Activated naive CD8-positive, alpha-beta T cell treated with anti-CD3 and anti-CD28 coated beads, Interleukin-2, amount 50 U/mL, for 24 hours (primary cell): ENCODE results near the gene TDRD6.

ENCODE experiments used
- ATAC-seq: fragments of 150-1000 bp; cut with Tn5 transposase; one replicate; pipeline ENCODE4 v1.10.0; 2021
- DNase-seq: peaks from one replicate; pipeline ENCODE4 v3.0.0; 2021
- H3K27ac Mint-ChIP-seq: one replicate; pipeline ENCODE4 v1.8.0; 2021; ENCODE audit warnings: mild to moderate bottlenecking, mixed read lengths
- H3K27me3 Mint-ChIP-seq: one replicate; pipeline ENCODE4 v1.8.0; 2021; ENCODE audit warnings: mixed read lengths
- H3K36me3 Mint-ChIP-seq: one replicate; pipeline ENCODE4 v1.8.0; 2021; ENCODE audit warnings: low read depth, mixed read lengths
- H3K4me1 Mint-ChIP-seq: one replicate; pipeline ENCODE4 v1.8.0; 2021; ENCODE audit warnings: mixed read lengths
- H3K4me3 Mint-ChIP-seq: one replicate; pipeline ENCODE4 v1.8.0; 2021; ENCODE audit warnings: mild to moderate bottlenecking, moderate library complexity, mixed read lengths
- H3K9me3 Mint-ChIP-seq: one replicate; pipeline ENCODE4 v1.8.0; 2021; ENCODE audit warnings: mixed read lengths

The TDRD6 gene

GRCh38 chr6:46706464-46706863 is 18.8 kb downstream of the TDRD6 start:
- Mint-ChIP-seq H3K4me3 (no peak overlapping the region), H3K36me3 (no peaks in the 10 kb centered on the region), H3K9me3 (no peaks in the 10 kb centered on the region), H3K4me1 (no peaks in the 10 kb centered on the region), H3K27me3 (peaks cover 26% of the 10 kb centered on the region), H3K27ac (no peak overlapping the region)
- no peak for ATAC-seq
- no peak for DNase-seq

GRCh38 chr6:46711491-46711890 is 23.8 kb downstream of the TDRD6 start:
- H3K27ac Mint-ChIP-seq = no peak overlapping the region
- no peaks in the 10 kb centered on the region for H3K4me1 Mint-ChIP-seq
- no peaks in the 10 kb centered on the region for H3K36me3 Mint-ChIP-seq
- ATAC-seq (no peak), DNase-seq (no peak)
- H3K4me3 Mint-ChIP-seq = no peak overlapping the region
- H3K9me3 Mint-ChIP-seq = no peaks in the 10 kb centered on the region
- peaks cover 12% of the 10 kb centered on the region for H3K27me3 Mint-ChIP-seq

GRCh38 chr6:46715141-46715540 is 27.5 kb downstream of the TDRD6 start:
- ATAC-seq (no peak), DNase-seq (no peak)
- H3K27me3 Mint-ChIP-seq = peaks cover 24% of the 10 kb centered on the region
- H3K36me3 Mint-ChIP-seq = peaks cover 1% of the 10 kb centered on the region
- no peaks in the 10 kb centered on the region for H3K9me3 Mint-ChIP-seq
- no peak overlapping the region for H3K27ac Mint-ChIP-seq
- H3K4me3 Mint-ChIP-seq = no peak overlapping the region
- H3K4me1 Mint-ChIP-seq = no peaks in the 10 kb centered on the region

- Mint-ChIP-seq H3K36me3 (peaks cover 1% of the 10 kb centered on the region), H3K27me3 (peaks cover 25% of the 10 kb centered on the region), H3K4me1 (no peaks in the 10 kb centered on the region), H3K27ac (no peak overlapping the region), H3K4me3 (no peak overlapping the region), H3K9me3 (no peaks in the 10 kb centered on the region)
- ATAC-seq (no peak), DNase-seq (no peak)
Observed at GRCh38 chr6:46719099-46719498, 31.4 kb downstream of the TDRD6 start.

GRCh38 chr6:46720401-46720800 is 32.7 kb downstream of the TDRD6 start:
- Mint-ChIP-seq H3K36me3 (peaks cover 1% of the 10 kb centered on the region), H3K27ac (no peak overlapping the region), H3K4me3 (no peak overlapping the region), H3K9me3 (no peaks in the 10 kb centered on the region), H3K4me1 (no peaks in the 10 kb centered on the region), H3K27me3 (peaks cover 25% of the 10 kb centered on the region)
- no peak for DNase-seq
- no peak for ATAC-seq

GRCh38 chr6:46729787-46730326 is 42.2 kb downstream of the TDRD6 start:
- ATAC-seq (no peak), DNase-seq (no peak)
- Mint-ChIP-seq H3K4me1 (peaks cover 3% of the 10 kb centered on the region), H3K36me3 (no peaks in the 10 kb centered on the region), H3K9me3 (no peaks in the 10 kb centered on the region), H3K27me3 (peaks cover 41% of the 10 kb centered on the region), H3K27ac (no peak overlapping the region), H3K4me3 (no peak overlapping the region)

GRCh38 chr6:46730921-46731461 is 43.3 kb downstream of the TDRD6 start:
- Mint-ChIP-seq H3K9me3 (no peaks in the 10 kb centered on the region), H3K27ac (no peak overlapping the region), H3K4me3 (no peak overlapping the region), H3K36me3 (no peaks in the 10 kb centered on the region), H3K27me3 (peaks cover 47% of the 10 kb centered on the region), H3K4me1 (peaks cover 3% of the 10 kb centered on the region)
- DNase-seq = no peak
- no peak for ATAC-seq

GRCh38 chr6:46733341-46733801 is 45.7 kb downstream of the TDRD6 start:
- no peaks in the 10 kb centered on the region for H3K36me3 Mint-ChIP-seq
- no peak overlapping the region for H3K4me3 Mint-ChIP-seq
- peaks cover 3% of the 10 kb centered on the region for H3K4me1 Mint-ChIP-seq
- no peak for ATAC-seq
- no peak overlapping the region for H3K27ac Mint-ChIP-seq
- DNase-seq = no peak
- peaks cover 60% of the 10 kb centered on the region for H3K27me3 Mint-ChIP-seq
- no peaks in the 10 kb centered on the region for H3K9me3 Mint-ChIP-seq

- Mint-ChIP-seq H3K9me3 (no peaks in the 10 kb centered on the region), H3K4me3 (peak within 1 kb of the TSS; percentile 54), H3K27me3 (peaks cover 59% of the 10 kb centered on the region), H3K27ac (no peak within 1 kb of the TSS), H3K36me3 (no peaks in the 10 kb centered on the region), H3K4me1 (peaks cover 3% of the 10 kb centered on the region)
- ATAC-seq (peak; percentile 49), DNase-seq (no peak)
Observed at GRCh38 chr6:46734867-46735719, 47.4 kb downstream of the TDRD6 start, which contains the start of gene PLA2G7. Gene PLA2G7, minus strand, starts transcription at chr6:46735375. Its CDS starts 12,484 bp downstream, at chr6:46722891.

- no peaks in the 10 kb centered on the region for H3K36me3 Mint-ChIP-seq
- H3K4me1 Mint-ChIP-seq = peaks cover 3% of the 10 kb centered on the region
- H3K27ac Mint-ChIP-seq = no peak overlapping the region
- H3K4me3 Mint-ChIP-seq = no peak overlapping the region
- peaks cover 59% of the 10 kb centered on the region for H3K27me3 Mint-ChIP-seq
- DNase-seq (no peak), ATAC-seq (no peak)
- H3K9me3 Mint-ChIP-seq = no peaks in the 10 kb centered on the region
Observed at GRCh38 chr6:46735720-46736031, 48.0 kb downstream of the TDRD6 start.

- peaks cover 56% of the 10 kb centered on the region for H3K27me3 Mint-ChIP-seq
- H3K36me3 Mint-ChIP-seq = no peaks in the 10 kb centered on the region
- peaks cover 3% of the 10 kb centered on the region for H3K4me1 Mint-ChIP-seq
- ATAC-seq = no peak
- no peaks in the 10 kb centered on the region for H3K9me3 Mint-ChIP-seq
- no peak overlapping the region for H3K4me3 Mint-ChIP-seq
- DNase-seq = no peak
- H3K27ac Mint-ChIP-seq = no peak overlapping the region
Observed at GRCh38 chr6:46736906-46737305, 49.2 kb downstream of the TDRD6 start.

- ATAC-seq (no peak), DNase-seq (no peak)
- no peaks in the 10 kb centered on the region for H3K4me1 Mint-ChIP-seq
- H3K36me3 Mint-ChIP-seq = no peaks in the 10 kb centered on the region
- H3K27me3 Mint-ChIP-seq = peaks cover 25% of the 10 kb centered on the region
- H3K27ac Mint-ChIP-seq = no peak overlapping the region
- no peaks in the 10 kb centered on the region for H3K9me3 Mint-ChIP-seq
- H3K4me3 Mint-ChIP-seq = no peak overlapping the region
Observed at GRCh38 chr6:46741482-46741881, 53.8 kb downstream of the TDRD6 start.

GRCh38 chr6:46741910-46742309 is 54.2 kb downstream of the TDRD6 start:
- Mint-ChIP-seq H3K4me1 (no peaks in the 10 kb centered on the region), H3K27me3 (peaks cover 23% of the 10 kb centered on the region), H3K9me3 (no peaks in the 10 kb centered on the region), H3K4me3 (no peak overlapping the region), H3K36me3 (no peaks in the 10 kb centered on the region), H3K27ac (no peak overlapping the region)
- DNase-seq (no peak), ATAC-seq (no peak)

- DNase-seq (no peak), ATAC-seq (no peak)
- Mint-ChIP-seq H3K4me1 (no peaks in the 10 kb centered on the region), H3K27ac (no peak overlapping the region), H3K36me3 (no peaks in the 10 kb centered on the region), H3K27me3 (peaks cover 14% of the 10 kb centered on the region), H3K4me3 (no peak overlapping the region), H3K9me3 (no peaks in the 10 kb centered on the region)
Observed at GRCh38 chr6:46743425-46744158, 55.9 kb downstream of the TDRD6 start.
